ENCODE measurements around the gene RAD54L.
"Not testable (repeated sequence)": the region's sequence is repeated elsewhere in the genome, so short reads cannot be mapped to it uniquely, and the experiment has no call there.

Gene RAD54L

DNA sequence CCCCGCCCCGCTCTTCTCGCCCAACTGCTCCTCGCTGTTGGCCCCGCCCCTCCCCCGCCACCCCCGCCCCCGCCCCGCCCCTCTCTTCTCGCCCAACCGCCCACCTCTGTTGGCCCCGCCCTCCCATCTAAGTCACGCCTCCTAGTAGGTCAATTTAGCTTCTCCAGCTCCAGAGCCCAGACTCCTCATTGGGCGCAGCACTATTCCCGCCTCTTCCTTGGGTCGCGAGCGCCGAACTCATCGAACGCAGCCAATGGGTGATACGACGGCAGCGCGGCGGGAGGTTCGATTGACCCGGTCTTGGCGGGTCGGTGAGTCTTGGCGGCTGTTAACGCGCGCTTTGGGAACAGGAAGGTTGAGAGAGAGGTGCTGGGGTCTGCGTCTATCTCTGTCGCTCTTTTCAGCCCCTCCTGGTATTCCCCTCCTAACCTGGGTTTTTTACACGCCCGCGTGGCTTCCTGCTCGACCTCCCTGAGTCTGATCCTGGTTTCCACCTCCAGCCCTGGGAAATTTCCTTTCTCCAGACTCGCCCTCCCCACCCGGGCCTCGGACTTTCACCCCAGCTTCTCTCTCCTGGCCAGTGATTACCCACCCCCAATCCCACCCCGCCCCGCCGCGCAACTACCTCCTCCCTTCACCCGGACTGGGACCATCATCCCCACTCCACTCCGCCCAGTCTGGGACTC lies at the start of gene RAD54L:
Gene RAD54L, plus strand, starts transcription at position 328 of the 686 bp plus-strand sequence. CDS start 643 bp downstream, outside the sequence.
- DNase-seq: peak; percentile 90

DNA sequence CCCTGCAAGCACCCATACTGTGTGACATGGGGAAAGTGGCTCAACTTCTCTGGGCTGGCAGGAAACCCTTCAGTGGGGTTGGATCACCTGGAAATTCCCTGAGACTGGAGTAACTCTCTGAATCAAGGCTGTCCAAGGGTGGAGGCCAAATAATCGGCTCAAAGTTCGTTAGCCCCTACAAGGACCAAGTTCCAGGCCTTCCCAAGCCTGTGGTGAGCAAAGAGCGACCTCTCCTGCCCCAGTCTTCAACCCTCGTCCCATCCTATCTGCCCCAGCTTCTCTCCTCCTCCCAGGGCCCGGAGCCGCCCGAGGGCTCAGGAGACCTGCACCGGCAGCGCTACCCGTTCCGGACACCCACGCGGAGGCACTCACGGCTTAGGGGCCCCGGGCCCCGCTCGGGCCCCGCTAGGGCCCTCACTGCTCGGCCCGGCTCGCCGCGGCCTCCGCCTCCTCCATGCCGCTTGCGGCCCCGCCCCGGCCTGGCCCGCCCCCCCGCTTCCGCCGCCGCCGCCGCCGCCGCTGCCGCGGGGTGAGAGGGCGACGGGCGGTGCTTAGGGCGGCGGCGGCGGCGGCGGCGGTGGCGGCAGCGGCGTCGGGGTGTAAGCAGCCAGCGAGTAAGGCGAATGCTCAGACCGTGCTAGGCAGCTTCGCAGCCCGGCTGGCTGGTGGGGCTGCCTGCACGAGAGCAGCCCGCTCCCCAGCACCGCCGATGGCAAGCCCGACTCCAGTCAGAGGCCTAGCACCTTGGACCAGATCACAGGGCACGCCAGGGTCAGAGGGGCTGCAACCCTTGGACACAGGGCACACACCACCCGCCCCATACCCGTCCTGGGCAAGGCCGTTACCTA lies 49.4 kb upstream of the RAD54L start, which contains the start of gene POMGNT1:
Gene POMGNT1, minus strand, starts transcription at position 471 of the 848 bp plus-strand sequence. CDS start 613 bp downstream, outside the sequence.
- DNase-seq: no peak

DNA sequence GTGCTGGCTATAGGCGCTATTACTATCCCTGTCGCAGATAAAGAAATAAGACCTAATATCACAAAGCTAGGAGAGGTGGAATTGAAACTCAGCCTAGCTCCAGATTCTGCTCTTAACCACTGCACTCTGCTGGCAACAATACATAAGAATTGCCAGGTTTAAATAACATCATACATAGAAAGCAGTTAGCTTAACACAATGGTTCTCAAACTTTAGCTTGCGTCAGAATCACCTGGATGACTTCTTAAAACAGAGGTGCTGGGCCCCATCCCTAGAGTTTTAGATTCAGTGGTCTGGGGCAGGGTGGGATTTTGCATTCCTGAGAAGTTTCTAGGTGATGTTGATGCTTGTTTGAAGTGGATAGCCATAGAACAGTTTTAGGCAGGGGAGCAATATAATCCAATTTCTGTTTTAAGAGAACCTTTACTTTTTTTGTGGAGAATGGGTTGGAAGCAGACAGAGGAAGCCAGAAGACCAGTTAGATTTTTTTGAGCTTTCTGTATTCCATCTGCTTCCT lies 48.3 kb upstream of the RAD54L start:
- no peak for DNase-seq

DNA sequence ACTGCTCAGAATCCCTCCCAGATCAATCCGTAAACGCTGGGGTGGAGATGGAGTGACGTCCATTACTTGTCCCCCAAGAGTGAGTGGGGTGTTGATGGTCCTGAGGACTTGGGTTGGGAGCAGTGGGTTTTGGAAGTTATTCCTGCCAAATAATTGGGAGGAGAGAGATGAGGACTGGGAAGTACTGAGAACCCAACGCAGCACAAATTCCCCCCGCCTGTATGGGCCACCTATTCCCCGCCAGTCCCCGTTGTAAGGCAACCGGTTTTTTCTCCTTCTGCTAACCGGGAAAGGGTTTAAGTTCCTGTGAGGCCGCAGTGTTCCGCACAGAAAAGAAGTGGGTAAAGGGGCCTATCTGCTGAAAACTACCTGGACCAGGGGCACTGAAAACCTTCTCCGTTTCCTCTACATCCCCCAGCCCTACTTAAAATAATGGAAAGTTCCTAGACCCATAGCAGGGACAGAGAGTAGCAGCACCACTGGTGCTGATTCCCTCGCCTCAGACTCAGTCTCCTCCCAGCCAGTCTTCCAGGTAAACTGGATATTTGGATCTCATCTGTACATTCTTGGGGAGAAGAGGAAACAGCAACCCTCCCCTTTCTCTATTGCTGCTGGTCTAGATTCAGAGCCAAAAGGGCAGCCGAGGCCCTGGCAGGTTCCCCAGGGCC lies 43.7 kb upstream of the RAD54L start:
- DNase-seq: no peak

DNA sequence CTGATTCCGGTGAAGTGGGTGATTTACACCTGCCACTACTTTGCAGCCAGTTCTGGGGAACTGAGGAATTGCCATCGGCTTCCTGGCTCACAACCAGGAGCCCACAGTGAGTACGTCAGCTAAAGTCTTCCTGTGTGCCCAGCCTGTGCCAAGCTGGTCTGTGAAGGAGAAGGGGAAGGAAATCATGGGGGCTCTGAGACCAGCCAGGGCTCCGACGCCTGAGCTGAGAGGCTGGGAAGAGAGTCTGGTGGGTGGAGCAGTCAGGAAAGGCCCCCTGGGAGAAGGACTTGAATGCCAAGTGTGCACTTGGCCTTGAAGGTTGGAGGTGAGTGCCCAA lies 43.2 kb upstream of the RAD54L start:
- no peak for DNase-seq

DNA sequence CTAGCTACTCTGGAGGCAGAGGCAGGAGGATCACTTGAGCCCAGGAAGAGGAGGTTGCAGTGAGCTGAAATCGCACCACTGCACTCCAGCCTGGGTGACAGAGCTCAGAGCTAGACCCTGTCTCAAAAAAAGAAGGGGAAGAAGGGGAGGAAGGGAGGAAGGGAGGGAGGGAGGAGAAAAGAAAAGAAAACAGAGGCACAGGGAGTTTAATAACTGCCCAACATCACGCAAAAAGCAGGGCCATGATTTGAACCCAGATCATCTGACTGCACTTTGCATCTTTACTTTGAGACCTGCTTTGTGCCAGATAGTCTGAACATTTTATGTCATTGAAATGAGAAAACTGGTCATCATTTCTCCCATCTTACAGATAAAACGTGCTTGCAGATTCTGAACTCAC lies 42.4 kb upstream of the RAD54L start:
- DNase-seq: no peak

DNA sequence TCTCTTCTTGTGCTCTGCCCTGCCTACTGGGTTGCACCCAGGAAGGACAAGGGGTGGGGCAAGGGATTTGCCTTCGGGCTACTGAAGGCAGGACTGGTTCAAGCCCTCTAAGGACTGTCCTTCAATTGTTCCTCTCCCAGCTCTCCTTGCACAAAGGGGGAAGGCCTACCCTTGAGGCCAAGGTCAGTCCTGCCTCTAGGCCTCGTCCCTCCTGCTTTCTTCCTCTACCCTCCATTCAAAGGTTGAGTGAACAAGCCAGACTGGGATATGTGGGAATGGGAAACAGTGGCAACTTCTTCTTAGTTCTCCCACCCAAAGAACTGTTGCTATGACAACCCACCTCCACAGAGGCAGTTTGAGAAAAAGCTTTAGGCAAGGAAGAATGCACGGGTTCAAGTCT lies 41.8 kb upstream of the RAD54L start:
- no peak for DNase-seq

DNA sequence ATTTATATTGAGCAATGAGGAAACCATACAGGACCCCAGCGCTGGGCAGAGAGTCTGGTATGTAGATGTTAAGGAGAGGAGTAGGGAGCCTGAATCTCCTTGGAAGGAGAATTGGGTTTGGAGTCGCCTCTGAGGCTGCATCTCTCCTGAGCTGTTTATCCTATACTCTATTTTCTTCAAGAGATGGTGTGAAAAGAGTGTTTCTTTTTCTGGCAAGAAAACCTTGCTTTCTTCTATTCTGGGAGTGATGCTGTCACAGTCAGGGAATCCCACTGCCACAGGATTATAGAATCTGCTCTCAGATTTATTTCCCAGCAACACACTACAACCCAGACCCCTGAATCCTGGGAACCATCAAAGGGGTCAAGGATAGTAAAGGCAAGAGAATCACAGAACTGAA lies 41.2 kb upstream of the RAD54L start:
- no peak for DNase-seq

DNA sequence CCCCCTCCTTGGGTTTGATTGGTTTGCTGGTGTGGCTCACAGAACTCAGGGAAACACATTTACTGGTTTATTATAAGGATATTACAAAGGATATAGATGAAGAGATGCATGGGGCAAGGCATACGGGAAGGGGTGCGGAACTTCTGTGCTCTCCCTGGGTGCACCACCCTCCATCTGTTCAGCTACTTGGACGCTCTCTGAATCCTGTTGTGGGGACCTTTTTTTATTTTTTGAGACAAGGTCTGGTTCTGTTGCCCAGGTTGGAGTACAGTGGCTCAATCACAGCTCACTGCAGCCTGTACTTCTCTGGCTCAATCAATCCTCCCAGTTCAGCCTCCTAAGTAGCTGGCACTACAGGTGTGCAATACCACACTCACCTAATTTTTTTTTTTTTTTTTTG lies 37.0 kb upstream of the RAD54L start:
- no peak for DNase-seq

DNA sequence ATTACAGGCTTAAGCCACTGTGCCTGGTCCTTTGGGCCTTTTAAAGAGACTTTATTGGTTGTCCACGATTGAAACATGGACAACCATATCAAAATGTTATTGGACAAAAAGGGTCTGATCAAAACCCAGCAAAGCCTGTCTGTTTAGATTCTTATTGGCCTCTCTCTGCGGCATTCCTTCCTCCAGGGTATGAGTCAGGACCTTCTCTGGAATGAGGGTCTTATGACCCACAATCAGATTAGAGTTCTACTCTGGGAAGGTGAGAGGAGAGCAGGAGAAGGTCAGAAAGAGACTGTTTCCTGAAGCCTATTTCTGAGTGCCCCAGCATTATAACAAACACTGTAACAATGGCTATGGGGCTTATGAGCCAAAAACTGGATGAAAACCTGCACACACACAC lies 36.5 kb upstream of the RAD54L start:
- no peak for DNase-seq

DNA sequence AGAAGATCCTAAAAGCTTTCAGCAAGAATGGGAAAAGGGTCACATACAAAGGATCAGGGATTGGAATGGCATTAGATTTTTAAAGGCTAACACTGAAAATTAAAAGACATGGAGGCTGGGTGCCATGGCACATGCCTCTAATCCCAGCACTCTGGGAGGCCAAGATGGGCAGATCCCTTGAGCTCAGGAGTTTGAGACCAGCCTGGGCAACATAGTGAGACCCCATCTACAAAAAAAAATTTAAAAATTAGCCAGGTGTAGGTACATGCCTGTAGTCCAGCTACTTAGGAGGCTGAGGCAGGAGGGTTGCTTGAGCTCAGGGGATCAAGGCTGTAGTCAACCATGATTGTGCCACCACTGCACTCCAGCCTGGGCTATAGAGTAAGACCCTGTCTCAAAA lies 32.1 kb upstream of the RAD54L start:
- DNase-seq: no peak

DNA sequence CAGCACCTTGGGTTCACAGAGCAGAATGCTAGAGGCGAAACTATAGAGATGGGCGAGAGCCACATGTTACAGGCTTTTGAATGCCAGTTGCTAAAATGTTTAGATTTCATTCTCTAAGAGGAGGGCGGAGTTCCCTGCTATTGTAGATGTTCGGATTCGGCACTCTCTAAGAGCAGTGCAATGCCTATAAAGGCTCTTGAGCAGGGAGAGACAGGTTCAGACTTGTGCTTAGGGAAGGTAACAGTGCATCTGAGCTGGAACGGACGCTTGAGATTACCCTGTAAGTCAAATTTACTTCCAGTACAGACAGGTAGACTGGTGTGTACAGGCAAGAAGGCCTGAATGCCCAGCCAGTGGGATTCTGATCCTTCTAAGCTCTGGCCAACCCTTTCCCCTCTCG lies 29.1 kb upstream of the RAD54L start:
- no peak for DNase-seq

DNA sequence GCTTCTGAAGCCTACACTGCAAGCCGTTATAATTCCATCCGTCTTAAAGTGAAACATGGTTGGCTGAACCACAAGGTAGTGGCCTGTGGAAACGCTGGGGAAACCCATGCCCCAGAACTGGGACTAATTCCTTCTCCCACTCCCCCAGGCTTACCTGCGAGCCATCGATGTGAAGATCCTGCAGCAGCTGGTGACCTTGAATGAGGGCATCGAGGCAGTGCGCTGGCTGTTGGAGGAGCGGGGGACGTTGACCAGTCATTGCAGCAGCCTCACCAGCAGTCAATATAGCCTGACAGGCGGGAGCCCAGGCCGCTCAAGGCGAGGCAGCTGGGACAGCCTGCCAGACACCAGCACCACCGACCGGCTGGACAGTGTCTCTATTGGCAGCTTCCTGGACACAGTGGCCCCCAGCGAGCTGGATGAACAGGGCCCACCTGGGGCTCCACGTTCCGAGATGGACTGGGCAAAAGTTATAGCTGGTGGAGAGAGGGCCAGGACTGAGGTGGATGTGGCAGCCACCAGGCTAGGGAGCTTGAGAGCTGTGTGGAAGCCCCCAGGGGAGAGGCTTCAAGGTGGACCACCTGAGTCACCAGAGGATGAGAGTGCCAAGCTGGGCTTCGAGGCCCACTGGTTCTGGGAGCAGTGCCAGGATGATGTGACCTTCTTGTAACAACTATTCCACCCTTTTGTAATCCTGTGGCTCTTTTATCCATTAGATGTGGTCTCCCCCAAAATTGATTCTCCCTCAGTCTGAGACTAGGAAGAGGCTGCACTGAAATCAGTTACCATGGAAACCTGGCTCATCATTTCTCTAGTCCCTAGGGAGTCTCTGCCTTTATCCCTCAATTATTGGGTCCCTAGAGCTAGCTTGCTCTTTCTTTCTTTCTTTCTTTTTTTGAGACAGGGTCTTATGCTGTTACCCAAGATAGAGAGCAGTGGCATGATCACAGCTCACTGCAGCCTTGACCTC lies 27.7 kb upstream of the RAD54L start:
- DNase-seq: no peak

DNA sequence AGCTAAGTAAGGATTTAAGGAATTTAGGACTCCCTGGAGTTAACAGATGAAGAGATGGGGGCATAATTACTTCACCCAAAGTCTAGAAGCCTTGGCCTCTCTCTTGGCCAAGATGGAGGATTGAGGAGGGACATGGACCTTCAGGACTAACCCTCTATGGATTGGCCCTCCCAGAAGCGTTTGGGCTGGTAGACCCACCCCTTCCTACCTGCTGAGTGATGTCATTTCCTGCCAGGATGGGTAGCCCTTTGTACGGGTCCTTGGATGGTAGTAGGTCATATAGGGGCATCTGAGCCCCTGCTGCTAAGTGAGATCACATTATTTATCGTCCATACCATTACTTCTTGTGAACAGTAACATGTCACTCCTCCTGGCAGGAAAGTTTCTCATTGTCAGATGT lies 26.8 kb upstream of the RAD54L start:
- no peak for DNase-seq

DNA sequence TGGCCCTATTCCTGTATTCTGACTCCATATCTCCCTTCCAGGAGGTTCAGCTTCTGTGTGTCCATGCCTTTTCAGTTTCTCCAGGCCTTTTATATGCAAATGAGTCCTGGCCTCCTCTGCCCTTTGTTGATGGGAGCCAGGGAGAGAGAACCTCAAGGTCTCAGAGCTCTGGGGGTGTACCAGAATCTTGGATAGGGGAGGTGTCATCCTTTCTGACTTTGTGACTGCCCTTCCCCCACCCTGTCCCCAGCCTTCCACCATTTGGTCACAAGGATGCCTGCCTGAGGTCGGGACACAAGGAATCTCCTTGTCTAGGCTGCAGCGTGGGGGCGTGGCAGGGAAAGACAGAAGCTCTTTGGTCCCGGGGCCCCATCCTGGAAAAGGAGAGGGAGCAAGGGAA lies 25.8 kb upstream of the RAD54L start:
- DNase-seq: no peak

DNA sequence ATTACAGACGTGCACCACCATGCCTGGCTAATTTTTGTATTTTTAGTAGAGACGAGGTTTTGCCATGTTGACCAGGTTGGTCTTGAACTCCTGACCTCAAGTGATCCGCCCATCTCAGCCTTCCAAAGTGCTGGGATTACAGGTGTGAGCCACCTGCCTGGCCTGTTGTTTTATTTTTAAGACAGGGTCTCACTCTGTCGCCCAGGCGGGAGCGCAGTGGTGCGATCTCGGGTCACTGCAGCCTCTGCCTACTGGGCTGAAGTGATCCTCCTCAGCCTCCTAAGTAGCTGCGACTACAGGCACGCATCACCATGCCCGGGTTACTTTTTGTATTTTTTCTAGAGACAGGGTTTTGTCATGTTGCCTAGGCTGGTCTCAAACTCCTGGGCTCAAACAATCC lies 24.5 kb upstream of the RAD54L start:
- not testable (repeated sequence) for DNase-seq

DNA sequence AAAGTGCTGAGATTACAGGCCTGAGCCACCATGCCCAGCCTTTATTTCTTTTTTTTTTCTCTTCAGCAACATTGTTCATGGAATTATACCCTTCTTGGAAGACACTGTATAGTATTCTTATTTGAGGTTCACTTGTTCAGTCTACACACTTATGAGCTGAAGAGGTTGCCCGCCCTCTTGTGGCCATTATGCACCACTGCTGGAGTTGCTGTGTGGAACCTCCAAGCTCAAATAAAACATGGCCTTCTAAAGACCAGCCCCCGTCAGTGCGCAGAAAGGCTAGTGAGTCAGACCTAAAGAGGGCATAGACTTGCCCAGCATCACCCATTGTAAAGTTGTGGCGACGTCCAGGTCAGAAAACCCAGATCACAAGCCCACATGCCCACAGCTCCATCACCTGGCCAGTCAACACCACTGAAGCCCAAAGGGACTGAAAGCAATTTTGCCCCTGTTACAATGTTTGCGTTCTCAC lies 24.1 kb upstream of the RAD54L start:
- no peak for DNase-seq

DNA sequence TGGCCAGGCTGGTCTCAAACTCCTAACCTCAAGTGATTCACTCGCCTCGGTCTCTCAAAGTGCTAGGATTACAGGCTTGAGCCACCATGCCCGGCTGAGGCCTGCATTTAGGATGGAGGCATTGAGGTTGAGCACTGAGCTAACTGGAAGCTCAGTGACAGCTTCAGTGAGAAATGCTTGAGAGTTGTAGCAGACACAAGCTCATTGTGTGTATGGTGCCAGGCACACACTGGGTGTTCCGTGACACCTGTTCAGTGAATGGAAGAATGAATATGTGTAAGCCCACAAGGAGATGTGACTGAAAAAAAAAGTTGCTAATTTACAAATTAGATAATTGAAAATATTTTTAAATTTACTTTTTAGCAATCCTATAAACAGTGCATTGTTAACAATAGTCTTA lies 22.6 kb upstream of the RAD54L start:
- DNase-seq: no peak

DNA sequence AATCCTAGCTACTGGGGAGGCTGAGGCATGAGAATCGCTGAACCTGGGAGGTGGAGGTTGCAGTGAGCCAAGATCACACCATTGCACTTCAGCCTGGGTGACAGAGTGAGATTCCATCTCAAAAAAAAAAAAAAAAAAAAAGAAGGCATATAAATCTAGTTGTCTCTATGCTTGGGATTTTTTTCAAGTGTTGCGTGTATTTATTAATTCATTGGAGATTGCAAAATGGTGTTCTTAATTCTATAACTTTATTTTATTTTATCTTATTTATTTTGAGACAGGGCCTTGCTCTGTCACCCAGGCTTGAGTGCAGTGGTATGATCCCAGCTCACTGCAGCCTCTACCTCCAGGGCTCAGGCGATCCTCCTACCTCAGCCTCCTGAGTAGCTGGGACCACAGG lies 16.3 kb upstream of the RAD54L start:
- not testable (repeated sequence) for DNase-seq

DNA sequence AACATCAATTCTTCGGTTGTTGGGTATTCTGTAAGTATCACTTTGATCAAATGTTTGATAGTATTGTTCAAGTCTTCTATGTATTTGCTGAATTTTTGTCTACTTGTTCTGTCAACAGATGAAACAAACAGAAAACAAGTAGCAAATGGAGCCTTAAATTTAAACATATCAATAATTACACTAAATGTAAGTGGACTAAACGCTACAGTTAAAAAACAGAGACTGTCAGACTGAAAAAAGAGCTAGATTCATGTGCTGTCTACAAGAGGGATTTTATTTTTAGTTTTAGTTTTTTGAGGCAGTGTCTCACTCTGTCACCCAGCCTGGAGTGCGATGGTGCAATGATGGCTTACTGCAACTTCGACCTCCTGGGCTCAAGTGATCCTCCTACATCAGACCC lies 10.7 kb upstream of the RAD54L start:
- no peak for DNase-seq

DNA sequence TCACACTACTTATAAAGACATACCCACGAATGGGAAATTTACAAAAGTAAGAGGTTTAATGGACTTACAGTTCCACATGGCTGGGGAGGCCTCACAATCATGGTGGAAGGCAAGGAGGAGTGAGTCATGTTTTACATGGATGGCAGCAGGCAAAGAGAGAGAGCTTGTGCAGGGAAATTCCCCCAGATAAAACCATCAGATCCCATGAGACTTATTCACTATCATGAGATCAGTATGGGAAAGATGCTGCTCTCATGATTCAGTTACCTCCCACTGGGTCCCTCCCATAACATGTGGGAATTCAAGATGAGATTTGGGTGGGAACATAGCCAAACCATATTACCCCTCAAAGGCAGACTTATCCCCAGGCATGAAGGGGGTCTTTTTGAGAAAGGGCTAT lies 8.7 kb upstream of the RAD54L start:
- not testable (repeated sequence) for DNase-seq

DNA sequence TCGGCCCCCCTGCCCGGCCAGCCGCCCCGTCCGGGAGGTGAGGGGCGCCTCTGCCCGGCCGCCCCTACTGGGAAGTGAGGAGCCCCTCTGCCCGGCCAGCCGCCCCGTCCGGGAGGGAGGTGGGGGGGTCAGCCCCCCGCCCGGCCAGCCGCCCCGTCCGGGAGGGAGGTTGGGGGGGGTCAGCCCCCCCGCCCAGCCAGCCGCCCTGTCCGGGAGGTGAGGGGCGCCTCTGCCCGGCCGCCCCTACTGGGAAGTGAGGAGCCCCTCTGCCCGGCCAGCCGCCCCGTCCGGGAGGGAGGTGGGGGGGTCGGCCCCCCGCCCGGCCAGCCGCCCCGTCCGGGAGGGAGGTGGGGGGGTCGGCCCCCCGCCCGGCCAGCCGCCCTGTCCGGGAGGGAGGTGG lies 5.8 kb upstream of the RAD54L start:
- not testable (repeated sequence) for DNase-seq
